Epidermal melanocyte (primary cell): ENCODE results near the gene INTS15.
"Not testable (repeated sequence)": the region's sequence is repeated elsewhere in the genome, so short reads cannot be mapped to it uniquely, and the experiment has no call there.

Experiments used
- DNase-seq: peaks from one replicate; pipeline ENCODE4 v3.0.0; 2011; ENCODE audit warnings: low spot score; ENCODE audit not compliant: insufficient read length

INTS15 gene

DNA sequence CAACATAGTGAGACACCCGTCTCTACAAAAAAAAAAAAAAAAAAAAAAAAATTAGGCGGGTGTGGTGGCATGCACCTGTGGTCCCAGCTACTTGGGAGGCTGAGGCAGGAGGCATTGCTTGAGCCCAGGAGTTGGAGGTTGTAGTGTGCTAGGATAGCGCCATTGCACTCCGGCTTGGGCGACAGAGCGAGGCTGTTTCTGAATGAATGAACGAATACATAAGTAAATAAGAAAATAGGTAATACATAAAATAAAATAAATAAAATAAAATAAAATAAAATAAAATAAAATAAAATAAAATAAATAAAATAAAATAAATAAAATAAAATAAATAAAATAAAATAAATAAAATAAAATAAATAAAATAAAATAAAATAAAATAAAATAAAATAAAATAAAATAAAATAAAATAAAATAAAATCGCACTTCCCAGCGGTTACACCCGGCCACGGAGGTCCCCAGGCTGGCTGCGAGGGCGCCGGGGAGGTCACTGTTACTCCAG lies 12.9 kb upstream of the INTS15 start:
- not testable (repeated sequence) for DNase-seq

DNA sequence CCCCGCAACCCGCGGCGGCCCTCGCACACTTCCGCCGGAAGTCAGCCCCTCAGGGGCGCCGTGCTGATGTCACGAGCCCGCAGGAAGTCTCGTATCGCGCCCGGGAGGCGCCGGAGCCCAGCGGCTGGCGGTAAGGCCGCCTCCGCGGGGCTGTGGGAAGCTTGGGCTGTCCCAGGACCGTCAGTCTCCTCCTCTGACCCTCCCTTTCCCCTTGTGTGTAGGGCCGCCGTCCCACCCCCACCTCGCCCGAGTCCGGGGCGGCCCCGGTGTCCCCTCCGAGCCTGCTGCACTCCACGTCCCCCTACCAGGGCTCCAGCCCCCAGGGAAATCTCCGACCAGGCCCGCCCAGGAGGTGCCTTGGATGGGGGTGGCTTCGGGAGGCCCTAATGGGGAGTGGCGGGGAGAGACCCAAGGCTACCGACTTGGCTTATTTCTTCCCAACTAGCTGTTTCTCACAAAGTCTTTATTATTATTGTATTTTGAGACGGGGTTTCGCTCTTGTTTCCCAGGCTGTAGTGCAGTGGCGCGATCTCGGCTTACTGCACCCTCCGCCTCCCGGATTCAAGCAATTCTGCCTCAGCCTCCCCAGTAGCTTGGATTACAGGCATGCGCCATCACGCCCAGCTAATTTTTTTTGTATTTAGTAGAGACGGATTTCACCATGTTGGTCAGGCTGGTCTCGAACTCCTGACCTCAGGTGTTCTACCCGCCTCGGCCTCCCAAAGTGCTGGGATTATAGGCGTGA lies 12.3 kb upstream of the INTS15 start, which contains the start of gene ZDHHC4:
Gene ZDHHC4, plus strand, starts transcription at position 86 of the 745 bp plus-strand sequence. CDS start 3,108 bp downstream, outside the sequence.
- peak; percentile 97 for DNase-seq

DNA sequence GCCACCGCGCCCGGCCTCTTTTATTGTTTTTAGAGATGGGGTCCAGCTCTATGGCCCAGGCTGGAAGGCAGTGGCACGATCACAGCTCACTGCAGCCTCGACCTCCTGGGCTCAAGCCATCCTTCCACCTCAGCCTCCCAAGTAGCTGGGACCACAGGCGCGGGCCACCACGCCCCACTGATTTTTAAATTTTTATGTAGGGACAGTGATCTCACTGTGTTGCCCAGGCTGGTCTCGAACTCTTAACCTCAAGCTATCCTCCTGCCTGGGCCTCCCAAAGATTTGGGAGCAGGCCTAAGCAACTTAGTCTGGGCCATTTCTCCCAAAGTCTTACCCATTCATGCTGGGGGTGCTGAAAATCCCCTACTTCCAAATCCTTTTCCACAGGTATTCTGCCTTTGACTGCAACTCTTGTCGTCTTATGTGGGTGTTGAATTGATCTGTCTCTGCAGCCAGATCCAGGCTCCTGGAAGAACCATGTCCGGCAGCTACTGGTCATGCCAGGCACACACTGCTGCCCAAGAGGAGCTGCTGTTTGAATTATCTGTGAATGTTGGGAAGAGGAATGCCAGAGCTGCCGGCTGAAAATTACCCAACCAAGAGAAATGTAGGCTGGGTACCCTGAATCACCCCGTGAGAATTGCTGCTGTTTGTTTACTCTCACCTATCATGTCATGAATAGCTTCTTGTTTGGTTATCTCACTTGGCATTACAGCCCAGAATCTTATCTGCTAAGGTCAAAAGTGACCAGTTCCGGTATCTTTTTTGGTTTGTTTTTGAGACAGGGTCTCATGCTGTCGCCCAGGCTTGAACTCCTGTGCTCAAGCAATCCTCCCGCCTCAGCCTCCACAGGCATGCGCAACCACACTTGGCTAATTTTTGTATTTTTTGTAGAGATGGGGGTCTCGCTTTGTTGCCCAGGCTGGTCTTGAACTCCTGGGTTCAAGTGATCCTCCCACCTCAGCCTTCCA lies 11.4 kb upstream of the INTS15 start:
- no peak for DNase-seq

DNA sequence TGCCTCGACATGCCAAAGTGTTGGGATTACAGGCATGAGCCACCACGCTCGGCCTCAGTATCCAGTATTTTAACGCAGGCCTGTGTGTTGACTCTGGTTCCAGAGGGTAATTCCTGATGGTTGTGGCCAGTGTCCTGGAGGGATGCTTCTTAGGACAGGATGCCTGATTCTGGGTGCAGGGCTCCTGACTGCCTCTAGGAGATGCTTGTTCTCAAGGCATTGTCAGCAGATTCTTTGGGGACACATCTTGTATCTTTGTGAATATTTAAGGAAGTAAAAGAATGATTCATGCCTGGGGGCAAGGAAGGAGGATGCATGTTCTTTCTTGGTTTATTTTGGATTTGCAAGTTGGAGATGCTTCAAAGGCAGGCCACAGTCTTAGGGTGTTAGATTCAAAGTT lies 10.4 kb upstream of the INTS15 start:
- DNase-seq, result no peak

DNA sequence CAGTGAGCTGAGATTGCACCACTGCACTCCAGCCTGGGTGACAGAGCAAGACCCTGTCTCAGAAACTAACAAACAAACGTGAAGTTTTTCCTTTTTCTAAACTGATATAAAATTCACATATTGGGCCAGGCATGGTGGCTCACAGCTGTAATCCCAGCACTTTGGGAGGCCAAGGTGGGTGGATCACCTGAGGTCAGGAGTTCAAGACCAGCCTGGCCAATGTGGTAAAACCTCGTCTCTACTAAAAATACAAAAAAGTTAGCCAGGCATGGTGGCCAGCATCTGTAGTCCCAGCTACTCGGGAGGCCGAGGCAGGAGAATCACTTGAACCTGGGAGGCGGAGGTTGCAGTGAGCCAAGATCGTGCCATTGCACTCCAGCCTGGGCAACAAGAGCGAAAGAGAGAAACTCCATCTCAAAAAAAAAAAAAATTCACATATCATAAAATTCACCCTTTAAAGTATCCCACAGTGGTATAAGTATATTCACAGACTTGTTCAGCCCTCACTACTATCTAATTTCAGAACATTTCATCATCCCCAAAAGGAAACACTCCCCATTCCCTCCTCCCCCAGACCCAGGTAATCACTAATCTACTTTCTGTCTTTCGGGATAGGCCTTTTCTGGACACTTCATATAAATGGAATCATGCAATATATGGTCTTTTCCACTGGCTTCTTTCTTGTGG lies 3.9 kb upstream of the INTS15 start:
- not testable (repeated sequence) for DNase-seq

DNA sequence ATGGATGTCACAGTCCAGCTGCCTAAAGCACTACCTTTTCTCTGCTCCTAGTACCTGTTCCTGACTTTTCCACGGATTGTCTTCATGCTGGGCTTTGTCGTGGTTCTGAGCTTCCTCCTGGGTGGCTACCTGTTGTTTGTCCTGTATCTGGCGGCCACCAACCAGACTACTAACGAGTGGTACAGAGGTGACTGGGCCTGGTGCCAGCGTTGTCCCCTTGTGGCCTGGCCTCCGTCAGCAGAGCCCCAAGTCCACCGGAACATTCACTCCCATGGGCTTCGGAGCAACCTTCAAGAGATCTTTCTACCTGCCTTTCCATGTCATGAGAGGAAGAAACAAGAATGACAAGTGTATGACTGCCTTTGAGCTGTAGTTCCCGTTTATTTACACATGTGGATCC lies 1.3 kb upstream of the INTS15 start:
- DNase-seq, result no peak

DNA sequence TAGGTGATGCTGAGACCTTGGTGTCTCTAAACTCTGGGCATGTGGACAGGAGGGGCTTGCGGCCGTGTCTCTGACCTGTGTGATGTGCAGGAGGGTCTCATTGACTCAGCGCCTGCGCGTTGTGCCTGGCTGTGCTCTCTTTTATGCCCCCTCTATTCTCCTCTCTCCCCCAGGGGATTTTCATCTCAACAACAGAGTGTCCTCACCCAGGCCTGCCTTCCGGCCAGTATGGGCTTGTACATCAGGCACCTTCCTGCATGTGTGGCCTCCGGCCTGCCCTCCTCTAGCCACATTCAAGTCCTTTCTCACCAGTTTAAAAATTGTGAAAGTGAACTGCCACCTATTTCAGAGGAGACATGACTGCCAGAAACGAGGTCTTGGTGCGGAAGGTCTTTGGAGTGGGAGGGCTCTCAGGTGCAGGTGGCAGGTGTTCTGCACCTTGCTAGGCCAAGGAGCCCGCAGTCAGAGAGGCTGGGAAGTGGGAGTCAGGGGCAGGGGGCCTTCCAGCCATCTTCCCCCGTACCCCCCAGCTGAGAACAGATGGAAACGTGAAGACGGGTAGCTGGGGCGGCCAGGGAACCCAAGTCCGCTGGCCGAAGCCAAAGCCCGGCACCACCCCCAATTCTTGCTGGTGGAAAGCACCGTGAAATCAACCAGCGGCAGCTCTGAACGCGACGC lies 531 bp upstream of the INTS15 start:
- no peak for DNase-seq

DNA sequence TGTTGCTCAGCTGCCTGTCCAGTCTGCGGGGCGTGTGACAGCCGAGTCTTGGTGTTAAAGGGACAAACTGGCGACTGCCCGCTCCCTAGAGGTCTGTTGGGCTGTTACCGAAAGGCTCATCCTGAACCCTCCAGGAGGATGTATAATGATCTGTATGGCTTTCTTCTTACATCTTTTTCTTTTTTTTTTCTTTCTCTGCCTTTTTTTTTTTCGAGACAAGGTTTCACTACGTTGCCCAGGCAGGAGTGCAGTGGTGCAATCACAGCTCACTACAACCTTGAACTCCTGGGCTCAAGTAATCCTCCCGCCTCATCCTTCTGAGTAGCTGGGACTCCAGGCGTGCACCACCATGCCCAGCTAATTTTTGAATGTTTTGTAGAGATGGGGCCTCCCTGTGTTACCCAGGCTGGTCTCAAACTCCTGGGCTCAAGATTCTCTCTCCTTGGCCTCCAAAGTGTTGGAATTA lies 857 bp downstream of the INTS15 start:
- no peak for DNase-seq

DNA sequence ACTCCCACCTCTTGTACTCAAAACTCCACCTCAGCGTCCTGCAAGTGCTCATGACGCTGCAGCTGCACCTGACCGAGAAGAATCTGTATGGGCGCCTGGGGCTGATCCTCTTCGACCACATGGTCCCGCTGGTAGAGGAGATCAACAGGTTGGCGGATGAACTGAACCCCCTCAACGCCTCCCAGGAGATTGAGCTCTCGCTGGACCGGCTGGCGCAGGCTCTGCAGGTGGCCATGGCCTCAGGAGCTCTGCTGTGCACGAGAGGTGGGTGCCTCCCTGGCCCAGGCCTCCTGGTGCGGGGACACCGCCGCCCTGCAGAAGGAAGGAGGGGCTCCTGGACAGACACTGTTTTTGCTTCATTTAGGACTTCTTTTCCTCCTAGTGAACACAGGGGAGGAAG lies 10.3 kb downstream of the INTS15 start:
- no peak for DNase-seq

DNA sequence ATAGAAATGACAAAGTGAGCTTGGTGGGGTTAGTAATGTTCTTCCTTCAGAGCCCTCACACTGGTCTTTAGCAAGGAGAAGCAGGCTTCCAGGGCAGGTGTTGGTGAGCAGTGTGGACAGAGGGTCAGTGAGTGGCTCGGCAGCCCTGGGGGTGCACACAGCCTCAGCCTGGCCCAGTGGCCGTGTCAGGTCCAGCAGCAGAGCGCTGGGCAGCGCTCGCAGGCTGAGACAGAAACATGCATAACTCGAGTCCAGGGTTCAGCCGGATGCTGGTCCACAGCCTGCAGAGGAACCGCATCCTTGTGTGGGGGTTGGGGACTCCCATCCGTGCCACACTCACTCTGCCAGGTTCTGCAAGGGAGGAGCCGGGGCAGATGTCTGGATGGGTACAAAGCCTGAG lies 14.6 kb downstream of the INTS15 start:
- DNase-seq, result no peak

DNA sequence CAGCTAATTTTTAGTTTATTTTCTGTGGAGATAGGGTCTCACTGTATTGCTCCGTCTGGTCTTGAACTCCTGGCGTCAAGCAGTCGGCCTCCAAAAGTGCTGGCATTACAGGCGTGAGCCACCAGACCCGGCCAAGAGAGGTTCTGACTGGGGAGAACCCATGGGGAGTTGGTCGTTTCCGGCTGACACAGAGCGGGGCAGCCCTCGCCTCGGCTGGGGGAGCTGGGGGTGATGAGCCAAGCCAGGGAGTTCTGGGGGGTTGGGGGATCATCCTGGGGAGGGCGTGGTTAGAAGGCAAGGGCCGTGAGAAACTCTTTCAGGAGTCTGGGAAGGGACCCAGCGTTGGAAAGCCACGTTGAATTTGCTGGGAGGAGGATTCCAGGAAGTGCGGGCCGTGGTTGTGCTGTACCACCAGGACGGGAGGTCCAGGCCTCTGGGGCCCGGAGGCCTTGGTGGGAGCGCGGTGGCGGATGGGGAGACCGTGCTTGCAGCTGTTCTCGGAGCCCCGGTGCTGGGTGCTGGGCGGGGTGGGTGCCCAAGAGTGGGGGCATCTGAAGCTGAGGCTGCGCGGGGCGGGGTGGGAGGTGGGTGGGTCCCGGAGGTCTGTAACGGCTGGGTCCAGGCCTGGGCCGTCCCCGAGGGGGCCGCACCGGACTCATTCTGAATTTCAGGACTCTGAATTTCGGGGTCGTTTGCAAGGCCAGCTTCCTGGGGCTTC lies 17.2 kb downstream of the INTS15 start:
- DNase-seq, result no peak

DNA sequence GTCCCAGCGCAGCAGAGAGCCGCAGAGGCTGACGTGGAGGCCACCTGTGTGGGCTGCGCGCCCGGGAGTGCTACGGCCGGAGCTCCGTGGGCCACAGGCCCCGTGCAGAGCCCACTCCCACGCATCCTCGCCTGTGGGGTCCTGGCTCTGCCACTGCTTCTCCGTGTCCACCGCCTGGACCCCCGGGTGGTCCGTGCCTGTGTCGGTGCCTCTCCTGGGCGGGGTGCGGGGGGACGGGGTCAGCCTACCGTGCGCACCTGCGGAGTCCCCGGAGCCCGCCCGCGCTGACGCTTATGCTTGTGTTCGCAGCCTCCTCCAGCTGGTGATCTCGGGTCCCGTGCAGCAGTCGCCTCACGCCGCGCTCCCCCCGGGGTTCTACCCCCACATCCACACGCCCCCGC lies 17.8 kb downstream of the INTS15 start:
- DNase-seq, result no peak

DNA sequence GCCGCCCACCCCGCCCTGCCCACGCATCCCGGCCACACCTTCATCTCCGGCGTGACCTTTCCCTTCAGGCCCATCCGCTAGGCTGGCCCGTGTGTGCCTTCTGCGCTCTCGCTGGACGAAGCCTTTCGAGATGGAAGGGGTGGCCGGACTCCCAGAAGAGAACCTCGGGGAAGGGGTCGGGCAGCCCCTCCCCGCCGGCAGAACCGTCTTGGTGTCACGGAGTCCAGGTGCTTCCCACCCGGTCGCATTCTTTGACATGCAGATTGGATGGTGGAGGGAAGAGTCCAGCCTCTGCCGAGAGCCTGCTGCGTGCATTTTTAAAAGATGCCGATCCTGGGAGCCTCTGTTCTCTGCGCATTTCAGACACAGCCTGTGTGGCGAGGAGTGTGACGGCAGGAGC lies 18.3 kb downstream of the INTS15 start:
- DNase-seq, result no peak

DNA sequence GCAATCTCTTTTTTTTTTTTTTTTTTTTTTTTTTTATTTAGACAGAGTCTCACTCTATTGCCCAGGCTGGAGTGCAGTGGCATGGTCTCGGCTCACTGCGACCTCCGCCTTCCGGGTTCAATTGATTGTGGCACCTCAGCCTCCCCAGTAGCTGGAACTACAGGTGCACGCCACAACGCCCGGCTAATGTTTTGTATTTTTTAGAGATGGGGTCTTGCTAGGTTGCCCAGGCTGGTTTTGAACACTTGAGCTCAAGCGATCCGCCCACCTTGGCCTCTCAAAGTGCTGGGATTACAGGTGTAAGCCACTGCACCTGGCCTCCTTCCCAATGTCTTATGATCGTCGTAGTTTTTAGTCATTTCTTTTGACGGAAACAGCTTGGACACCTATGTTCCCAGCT lies 19.0 kb downstream of the INTS15 start:
- no peak for DNase-seq

DNA sequence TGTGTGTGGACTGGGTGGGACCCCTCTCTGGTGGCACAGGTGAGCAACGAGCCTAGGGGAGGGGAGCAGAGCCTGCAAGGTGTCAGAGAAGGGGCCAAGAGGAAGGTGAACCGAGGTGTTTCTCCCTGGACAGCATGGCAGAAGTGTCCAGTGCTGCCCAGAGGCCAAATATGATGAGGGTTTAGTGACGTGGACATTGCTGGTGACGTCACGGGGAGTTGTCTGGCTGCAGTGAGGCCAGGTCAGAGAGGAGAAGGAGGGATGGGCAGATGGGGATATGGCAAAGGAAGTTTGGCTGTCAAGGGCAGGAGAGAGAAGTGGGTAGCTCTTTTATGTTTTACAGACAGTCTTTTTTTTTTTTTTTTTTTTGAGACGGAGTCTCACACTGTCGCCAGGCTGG lies 23.0 kb downstream of the INTS15 start:
- no peak for DNase-seq

DNA sequence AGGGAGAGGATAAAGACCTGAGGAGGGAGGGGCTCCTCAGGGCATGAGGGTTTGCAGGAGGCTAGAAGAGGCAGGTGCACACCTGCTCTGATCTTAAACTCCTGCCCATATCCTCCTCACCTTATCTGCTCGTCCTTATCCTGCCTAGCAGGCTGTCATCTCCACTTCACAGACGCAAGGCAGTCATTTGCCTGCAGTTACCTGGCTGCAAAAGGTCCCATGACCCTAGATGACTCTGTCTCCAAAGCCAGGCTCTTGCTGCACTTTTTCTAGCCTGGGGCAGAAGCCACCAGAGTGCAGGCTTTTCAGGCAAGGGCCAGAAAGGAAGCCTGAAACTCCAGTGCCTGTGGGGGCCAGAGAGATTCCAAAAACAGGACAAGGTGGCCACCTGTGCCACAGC lies 23.9 kb downstream of the INTS15 start:
- no peak for DNase-seq

DNA sequence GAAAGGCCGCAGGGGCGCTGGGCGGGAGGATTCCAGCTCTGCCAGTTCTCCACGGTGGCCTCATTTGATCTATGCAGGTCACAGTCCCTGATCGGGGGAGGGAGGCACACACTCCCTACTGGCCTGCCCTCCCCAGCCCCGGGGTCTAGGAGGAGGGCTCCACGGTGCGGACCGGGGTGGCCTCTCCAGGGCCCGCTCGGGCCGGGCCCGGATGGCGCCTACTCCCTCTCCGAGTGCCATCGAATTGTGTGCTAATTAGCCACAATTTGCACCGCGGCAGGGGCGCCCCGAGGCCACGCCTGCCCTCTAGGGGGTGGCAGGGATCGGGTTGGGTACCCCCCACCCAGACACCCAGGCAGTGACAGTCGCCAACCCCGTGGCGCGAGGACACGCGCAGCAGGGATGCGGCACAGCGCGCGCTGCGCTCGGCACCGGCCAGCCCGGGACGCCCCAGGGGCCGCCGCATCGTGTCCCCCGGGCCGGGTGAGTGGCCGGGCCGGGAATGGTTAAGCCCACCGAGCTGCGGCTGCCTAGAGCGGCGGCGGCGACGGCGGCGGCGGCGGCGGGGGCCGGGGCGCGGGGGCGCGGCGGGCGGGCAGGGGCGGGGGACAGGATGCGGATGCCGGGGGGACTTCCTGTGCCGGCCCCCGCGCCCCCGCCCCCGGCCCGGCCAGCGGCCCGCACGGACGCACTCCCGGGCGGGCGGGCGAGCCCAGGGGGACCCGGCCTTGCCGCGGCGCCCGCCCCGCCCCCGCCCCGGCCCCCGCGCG lies 25.3 kb downstream of the INTS15 start, which contains the start of gene ZNF853:
Gene ZNF853, plus strand, starts transcription at position 658 of the 770 bp plus-strand sequence. CDS start 565 bp downstream, outside the sequence.
- DNase-seq, result no peak

DNA sequence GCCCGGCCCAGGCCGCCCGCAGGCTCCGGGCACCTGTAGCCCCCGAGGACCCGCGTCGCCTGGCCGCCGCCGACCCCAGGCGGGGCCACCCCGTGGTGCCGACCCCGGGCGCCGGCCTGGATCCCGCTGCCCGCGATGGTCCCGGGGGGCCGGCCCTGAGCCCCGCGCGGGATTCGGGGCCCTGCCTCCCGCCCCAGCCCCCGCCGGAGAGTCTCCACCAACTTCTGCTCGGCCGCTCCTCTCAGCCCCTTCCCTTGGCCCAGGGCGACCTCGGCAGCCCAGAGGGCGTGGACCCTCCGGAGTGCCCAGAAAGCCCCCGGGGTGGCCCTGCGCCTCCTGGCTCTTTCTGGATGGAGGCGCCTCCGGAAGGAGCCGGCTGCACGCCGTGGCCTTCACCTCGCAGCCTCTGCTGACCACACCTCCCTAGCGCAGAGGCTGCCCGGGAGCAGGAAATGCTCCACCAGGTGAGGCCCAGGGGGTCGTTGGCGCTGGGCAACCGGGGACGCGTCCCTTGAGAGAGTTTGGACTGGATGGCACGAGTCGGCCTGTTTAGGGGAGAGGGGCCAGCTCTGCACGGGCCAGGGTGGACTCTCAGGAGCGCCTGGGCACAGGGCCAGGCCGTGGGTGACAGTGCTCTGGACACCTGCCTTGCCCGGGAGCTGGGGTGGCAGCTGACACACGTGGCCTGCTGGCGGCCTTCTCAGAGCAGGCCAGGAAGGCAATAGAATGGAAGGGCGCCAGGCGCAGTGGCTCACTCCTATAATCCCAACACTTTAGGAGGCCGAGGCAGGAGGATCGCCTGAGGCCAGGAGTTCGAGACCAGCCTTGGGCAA lies 26.1 kb downstream of the INTS15 start:
- DNase-seq, result no peak
